VCaP (cell line): ENCODE measurements around the gene ARHGAP45.

Source experiments
- H3K27ac ChIP-seq: fragments of 450-650 bp; 2 replicates; pipeline ENCODE4 v1.5.1; 2017
- CTCF ChIP-seq: fragments of 450-650 bp; conservative IDR thresholded peaks from 2 replicates; pipeline ENCODE4 v1.5.1; 2017; ENCODE audit warnings: mild to moderate bottlenecking, moderate library complexity

ARHGAP45 gene

GRCh38 chr19:1085053-1085658, 18.2 kb downstream of the ARHGAP45 start:
- H3K27ac ChIP-seq = no peak overlapping the region
- TF ChIP-seq CTCF = no peak

GRCh38 chr19:1085676-1086442, 18.9 kb downstream of the ARHGAP45 start:
- no peak for TF ChIP-seq CTCF
- H3K27ac ChIP-seq = no peak overlapping the region

GRCh38 chr19:1086613-1087012, 19.6 kb downstream of the ARHGAP45 start:
- H3K27ac ChIP-seq = no peak overlapping the region

GRCh38 chr19:1087813-1088415, 20.9 kb downstream of the ARHGAP45 start:
- TF ChIP-seq CTCF = no peak
- H3K27ac ChIP-seq = no peak overlapping the region

More at GRCh38 chr19:1086613-1087012, 19.6 kb downstream of the ARHGAP45 start:
- TF ChIP-seq CTCF = no peak

- no peak for TF ChIP-seq CTCF
- no peak overlapping the region for H3K27ac ChIP-seq
Measured at GRCh38 chr19:1088416-1089010, 21.5 kb downstream of the ARHGAP45 start.

GRCh38 chr19:1089126-1089771, 22.3 kb downstream of the ARHGAP45 start:
- H3K27ac ChIP-seq = no peak overlapping the region
- TF ChIP-seq CTCF = no peak

- TF ChIP-seq CTCF = no peak
- H3K27ac ChIP-seq = no peak overlapping the region
Measured at GRCh38 chr19:1089891-1090290, 22.9 kb downstream of the ARHGAP45 start.
